Measurements from ENCODE around the gene ATP9B.

ATP9B gene

GRCh38 chr18:79047556-79048244, 21.5 kb upstream of the ATP9B start:
- no peak for TF ChIP-seq FOXP2 (optimal IDR thresholded peaks at IDR 0.05; ENCODE audit: borderline replicate concordance, extremely low read depth, extremely low read length, insufficient read depth)
- TF ChIP-seq SIN3A (IDR thresholded peaks at IDR 0.05; ENCODE audit: borderline replicate concordance, insufficient read depth, low read length), result no peak
- no peak for TF ChIP-seq POLR2AphosphoS5 (IDR thresholded peaks at IDR 0.05; ENCODE audit: low read depth, low read length)
- no peak for TF ChIP-seq TAF1 (IDR thresholded peaks at IDR 0.05; ENCODE audit: borderline replicate concordance, insufficient read depth, low read length)
- TF ChIP-seq REST (IDR thresholded peaks at IDR 0.05; ENCODE audit: insufficient read depth in 1 of 2, low read depth in 2 of 2, low read length in 2 of 2), result no peak

- TF ChIP-seq TAF1 (IDR thresholded peaks at IDR 0.05; ENCODE audit: borderline replicate concordance, insufficient read depth, low read length) (no peak), FOXP2 (optimal IDR thresholded peaks at IDR 0.05; ENCODE audit: borderline replicate concordance, extremely low read depth, extremely low read length, insufficient read depth) (no peak)
Observed at GRCh38 chr18:79048245-79048632, 21.0 kb upstream of the ATP9B start.

GRCh38 chr18:79049506-79049905, 19.7 kb upstream of the ATP9B start:
- TF ChIP-seq POLR2AphosphoS5 (IDR thresholded peaks at IDR 0.05; ENCODE audit: low read depth, low read length) (no peak), REST (IDR thresholded peaks at IDR 0.05; ENCODE audit: insufficient read depth in 1 of 2, low read depth in 2 of 2, low read length in 2 of 2) (no peak), SIN3A (IDR thresholded peaks at IDR 0.05; ENCODE audit: borderline replicate concordance, insufficient read depth, low read length) (no peak), FOXP2 (optimal IDR thresholded peaks at IDR 0.05; ENCODE audit: borderline replicate concordance, extremely low read depth, extremely low read length, insufficient read depth) (no peak), TAF1 (IDR thresholded peaks at IDR 0.05; ENCODE audit: borderline replicate concordance, insufficient read depth, low read length) (no peak)

- TF ChIP-seq FOXP2 (optimal IDR thresholded peaks at IDR 0.05; ENCODE audit: borderline replicate concordance, extremely low read depth, extremely low read length, insufficient read depth), result no peak
- no peak for TF ChIP-seq REST (IDR thresholded peaks at IDR 0.05; ENCODE audit: insufficient read depth in 1 of 2, low read depth in 2 of 2, low read length in 2 of 2)
- no peak for TF ChIP-seq TAF1 (IDR thresholded peaks at IDR 0.05; ENCODE audit: borderline replicate concordance, insufficient read depth, low read length)
- no peak for TF ChIP-seq SIN3A (IDR thresholded peaks at IDR 0.05; ENCODE audit: borderline replicate concordance, insufficient read depth, low read length)
- TF ChIP-seq POLR2AphosphoS5 (IDR thresholded peaks at IDR 0.05; ENCODE audit: low read depth, low read length), result no peak
Observed at GRCh38 chr18:79050005-79050404, 19.2 kb upstream of the ATP9B start.

- no peak for TF ChIP-seq TAF1 (IDR thresholded peaks at IDR 0.05; ENCODE audit: borderline replicate concordance, insufficient read depth, low read length)
Observed at GRCh38 chr18:79056827-79057367, 12.3 kb upstream of the ATP9B start.

GRCh38 chr18:79058007-79058406, 11.2 kb upstream of the ATP9B start:
- no peak for TF ChIP-seq TAF1 (IDR thresholded peaks at IDR 0.05; ENCODE audit: borderline replicate concordance, insufficient read depth, low read length)
- TF ChIP-seq FOXP2 (optimal IDR thresholded peaks at IDR 0.05; ENCODE audit: borderline replicate concordance, extremely low read depth, extremely low read length, insufficient read depth), result no peak
- TF ChIP-seq REST (IDR thresholded peaks at IDR 0.05; ENCODE audit: insufficient read depth in 1 of 2, low read depth in 2 of 2, low read length in 2 of 2), result no peak
- no peak for TF ChIP-seq SIN3A (IDR thresholded peaks at IDR 0.05; ENCODE audit: borderline replicate concordance, insufficient read depth, low read length)
- TF ChIP-seq POLR2AphosphoS5 (IDR thresholded peaks at IDR 0.05; ENCODE audit: low read depth, low read length), result no peak
